ENCODE data around the gene HRH1.

The HRH1 gene

GRCh38 chr3:11224010-11224409, 69.7 kb downstream of the HRH1 start:
- no peak overlapping the region for H3K4me2 ChIP-seq (ENCODE audit: low read depth, low read length, poor library complexity, severe bottlenecking)
- H4K20me1 ChIP-seq (ENCODE audit: low read depth, low read length): no peaks in the 10 kb centered on the region
- no peak overlapping the region for H3K27ac ChIP-seq (ENCODE audit: low read depth, low read length)
- H3K36me3 ChIP-seq (ENCODE audit: low read length): no peaks in the 10 kb centered on the region
- H3K9me3 ChIP-seq (ENCODE audit: insufficient read depth, low read length): no peaks in the 10 kb centered on the region
- no peak overlapping the region for H2AFZ ChIP-seq (ENCODE audit: low read depth, low read length, severe bottlenecking)
- H3K9ac ChIP-seq (ENCODE audit: low read length): no peak overlapping the region
- no peaks in the 10 kb centered on the region for H3K9me2 ChIP-seq (replicated peaks; ENCODE audit: insufficient read depth, low read length)
- no peaks in the 10 kb centered on the region for H3K27me3 ChIP-seq (ENCODE audit: low read length)
- H3K79me2 ChIP-seq (ENCODE audit: insufficient read depth, low read length): no peaks in the 10 kb centered on the region
- no peak overlapping the region for H3K4me3 ChIP-seq (ENCODE audit: insufficient read depth, low read length, poor library complexity, severe bottlenecking)
- TF ChIP-seq, protein P1, sequence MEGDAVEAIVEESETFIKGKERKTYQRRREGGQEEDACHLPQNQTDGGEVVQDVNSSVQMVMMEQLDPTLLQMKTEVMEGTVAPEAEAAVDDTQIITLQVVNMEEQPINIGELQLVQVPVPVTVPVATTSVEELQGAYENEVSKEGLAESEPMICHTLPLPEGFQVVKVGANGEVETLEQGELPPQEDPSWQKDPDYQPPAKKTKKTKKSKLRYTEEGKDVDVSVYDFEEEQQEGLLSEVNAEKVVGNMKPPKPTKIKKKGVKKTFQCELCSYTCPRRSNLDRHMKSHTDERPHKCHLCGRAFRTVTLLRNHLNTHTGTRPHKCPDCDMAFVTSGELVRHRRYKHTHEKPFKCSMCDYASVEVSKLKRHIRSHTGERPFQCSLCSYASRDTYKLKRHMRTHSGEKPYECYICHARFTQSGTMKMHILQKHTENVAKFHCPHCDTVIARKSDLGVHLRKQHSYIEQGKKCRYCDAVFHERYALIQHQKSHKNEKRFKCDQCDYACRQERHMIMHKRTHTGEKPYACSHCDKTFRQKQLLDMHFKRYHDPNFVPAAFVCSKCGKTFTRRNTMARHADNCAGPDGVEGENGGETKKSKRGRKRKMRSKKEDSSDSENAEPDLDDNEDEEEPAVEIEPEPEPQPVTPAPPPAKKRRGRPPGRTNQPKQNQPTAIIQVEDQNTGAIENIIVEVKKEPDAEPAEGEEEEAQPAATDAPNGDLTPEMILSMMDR (IDR thresholded peaks at IDR 0.05; ENCODE audit: insufficient read depth, low read length, poor library complexity, severe bottlenecking): no peak
- TF ChIP-seq EZH2phosphoT487 (conservative IDR thresholded peaks at IDR 0.05; ENCODE audit: low read length): no peak
- no peaks in the 10 kb centered on the region for H3F3A ChIP-seq (ENCODE audit: insufficient read depth)

GRCh38 chr3:11224870-11225229, 70.6 kb downstream of the HRH1 start:
- H3K9ac ChIP-seq (ENCODE audit: low read length): no peak overlapping the region
- no peaks in the 10 kb centered on the region for H3K36me3 ChIP-seq (ENCODE audit: low read length)
- H3K9me2 ChIP-seq (replicated peaks; ENCODE audit: insufficient read depth, low read length): no peaks in the 10 kb centered on the region
- no peak overlapping the region for H2AFZ ChIP-seq (ENCODE audit: low read depth, low read length, severe bottlenecking)
- TF ChIP-seq EZH2phosphoT487 (conservative IDR thresholded peaks at IDR 0.05; ENCODE audit: low read length): no peak
- TF ChIP-seq, protein P1 (IDR thresholded peaks at IDR 0.05; ENCODE audit: insufficient read depth, low read length, poor library complexity, severe bottlenecking): no peak
- H3K9me3 ChIP-seq (ENCODE audit: insufficient read depth, low read length): no peaks in the 10 kb centered on the region
- no peak overlapping the region for H3K4me2 ChIP-seq (ENCODE audit: low read depth, low read length, poor library complexity, severe bottlenecking)
- H3F3A ChIP-seq (ENCODE audit: insufficient read depth): no peaks in the 10 kb centered on the region
- no peaks in the 10 kb centered on the region for H3K27me3 ChIP-seq (ENCODE audit: low read length)
- no peaks in the 10 kb centered on the region for H3K79me2 ChIP-seq (ENCODE audit: insufficient read depth, low read length)
- H3K4me3 ChIP-seq (ENCODE audit: insufficient read depth, low read length, poor library complexity, severe bottlenecking): no peak overlapping the region
- no peak overlapping the region for H3K27ac ChIP-seq (ENCODE audit: low read depth, low read length)
- H4K20me1 ChIP-seq (ENCODE audit: low read depth, low read length): no peaks in the 10 kb centered on the region

- Histone ChIP-seq H3K27ac (ENCODE audit: low read depth, low read length) (no peak overlapping the region), H3K9ac (ENCODE audit: low read length) (no peak overlapping the region)
Measured at GRCh38 chr3:11226042-11226370, 71.7 kb downstream of the HRH1 start.

More at GRCh38 chr3:11226042-11226370, 71.7 kb downstream of the HRH1 start:
- Histone ChIP-seq H3F3A (ENCODE audit: insufficient read depth) (no peaks in the 10 kb centered on the region), H3K4me3 (ENCODE audit: insufficient read depth, low read length, poor library complexity, severe bottlenecking) (no peak overlapping the region), H2AFZ (ENCODE audit: low read depth, low read length, severe bottlenecking) (no peak overlapping the region), H3K9me2 (replicated peaks; ENCODE audit: insufficient read depth, low read length) (no peaks in the 10 kb centered on the region), H4K20me1 (ENCODE audit: low read depth, low read length) (no peaks in the 10 kb centered on the region), H3K27me3 (ENCODE audit: low read length) (no peaks in the 10 kb centered on the region), H3K4me2 (ENCODE audit: low read depth, low read length, poor library complexity, severe bottlenecking) (no peak overlapping the region), H3K9me3 (ENCODE audit: insufficient read depth, low read length) (no peaks in the 10 kb centered on the region), H3K79me2 (ENCODE audit: insufficient read depth, low read length) (no peaks in the 10 kb centered on the region), H3K36me3 (ENCODE audit: low read length) (no peaks in the 10 kb centered on the region)
- TF ChIP-seq EZH2phosphoT487 (conservative IDR thresholded peaks at IDR 0.05; ENCODE audit: low read length): no peak
- TF ChIP-seq, protein P1 (IDR thresholded peaks at IDR 0.05; ENCODE audit: insufficient read depth, low read length, poor library complexity, severe bottlenecking): no peak
